Measurements from ENCODE around the gene RSU1. TPM values are rescaled to one million over a fixed set of nuclear protein-coding genes. Genes with fewer than 3 reads are reported as not detected.
"Not testable (repeated sequence)": the region's sequence is repeated elsewhere in the genome, so short reads cannot be mapped to it uniquely, and the experiment has no call there.

Gene RSU1
- polyA plus RNA-seq, 1 experiment = 277 TPM

- Histone ChIP-seq H3K27me3 (ENCODE audit: control insufficient read depth, insufficient read depth, low read length) (no peaks in the 10 kb centered on the region), H3K4me3 (ENCODE audit: low read depth, low read length) (no peak overlapping the region), H3K36me3 (ENCODE audit: control insufficient read depth, insufficient read depth, low read length) (peaks cover 1% of the 10 kb centered on the region)
- no peak for TF ChIP-seq CTCF (IDR thresholded peaks at IDR 0.05; ENCODE audit: insufficient read depth, low read depth, low read length)
- ChIA-PET POLR2A (no interaction called here), CTCF (interaction anchor here (1.0 to 1.6 kb wide), 2 partner anchors 9 to 16 kb away, joined by 4 to 7 read pairs; no protein-coding TSS in a partner anchor)
- no peak for DNase-seq (ENCODE audit: low read depth)
Measured at GRCh38 chr10:16761300-16761699, 55.9 kb downstream of the RSU1 start.

- POLR2A ChIA-PET = no interaction called here
Measured at GRCh38 chr10:16756561-16757221, 60.5 kb downstream of the RSU1 start.

GRCh38 chr10:16754765-16755164 is 62.5 kb downstream of the RSU1 start:
- no peaks in the 10 kb centered on the region for H3K27me3 ChIP-seq (ENCODE audit: control insufficient read depth, insufficient read depth, low read length)
- H3K36me3 ChIP-seq (ENCODE audit: control insufficient read depth, insufficient read depth, low read length) = peaks cover 3% of the 10 kb centered on the region
- POLR2A ChIA-PET = no interaction called here
- no peak for DNase-seq (ENCODE audit: low read depth)
- CTCF ChIA-PET = no interaction called here
- TF ChIP-seq CTCF (IDR thresholded peaks at IDR 0.05; ENCODE audit: insufficient read depth, low read depth, low read length) = no peak
- no peak overlapping the region for H3K4me3 ChIP-seq (ENCODE audit: low read depth, low read length)

More at GRCh38 chr10:16756561-16757221, 60.5 kb downstream of the RSU1 start:
- CTCF ChIA-PET = no interaction called here
- no peaks in the 10 kb centered on the region for H3K27me3 ChIP-seq (ENCODE audit: control insufficient read depth, insufficient read depth, low read length)
- no peaks in the 10 kb centered on the region; the same call in none of the 2 replicates for H3K36me3 ChIP-seq (ENCODE audit: control insufficient read depth, insufficient read depth, low read length)
- no peak for DNase-seq (ENCODE audit: low read depth)
- no peak overlapping the region for H3K4me3 ChIP-seq (ENCODE audit: low read depth, low read length)
- no peak for TF ChIP-seq CTCF (IDR thresholded peaks at IDR 0.05; ENCODE audit: insufficient read depth, low read depth, low read length)

- H3K4me3 ChIP-seq (ENCODE audit: low read depth, low read length); H3K27me3 ChIP-seq (ENCODE audit: control insufficient read depth, insufficient read depth, low read length); DNase-seq (ENCODE audit: low read depth); POLR2A ChIA-PET; CTCF ChIA-PET; H3K36me3 ChIP-seq (ENCODE audit: control insufficient read depth, insufficient read depth, low read length): not testable (repeated sequence)
Measured at GRCh38 chr10:16752849-16753248, 64.4 kb downstream of the RSU1 start.

- no peak for TF ChIP-seq CTCF (IDR thresholded peaks at IDR 0.05; ENCODE audit: insufficient read depth, low read depth, low read length)
- no peak overlapping the region for H3K4me3 ChIP-seq (ENCODE audit: low read depth, low read length)
- H3K36me3 ChIP-seq (ENCODE audit: control insufficient read depth, insufficient read depth, low read length) = peaks cover 8% of the 10 kb centered on the region
- POLR2A ChIA-PET = no interaction called here
- no peaks in the 10 kb centered on the region for H3K27me3 ChIP-seq (ENCODE audit: control insufficient read depth, insufficient read depth, low read length)
- DNase-seq (ENCODE audit: low read depth) = no peak
- CTCF ChIA-PET = no interaction called here
Measured at GRCh38 chr10:16752099-16752498, 65.1 kb downstream of the RSU1 start.

GRCh38 chr10:16751244-16751643 is 66.0 kb downstream of the RSU1 start:
- CTCF ChIA-PET = interaction anchor here (0.6 kb wide), 1 partner anchor 515 kb away, joined by 3 read pairs; no protein-coding TSS in a partner anchor

More at GRCh38 chr10:16751244-16751643, 66.0 kb downstream of the RSU1 start:
- no peak overlapping the region for H3K4me3 ChIP-seq (ENCODE audit: low read depth, low read length)
- no peak for DNase-seq (ENCODE audit: low read depth)
- no peak for TF ChIP-seq CTCF (IDR thresholded peaks at IDR 0.05; ENCODE audit: insufficient read depth, low read depth, low read length)
- POLR2A ChIA-PET = no interaction called here
- no peaks in the 10 kb centered on the region for H3K27me3 ChIP-seq (ENCODE audit: control insufficient read depth, insufficient read depth, low read length)
- peaks cover 9% of the 10 kb centered on the region for H3K36me3 ChIP-seq (ENCODE audit: control insufficient read depth, insufficient read depth, low read length)
